NOMO-1 treated with DMSO at 0.1 percent for 48 hours (cell line): ENCODE results near the gene PRSS53.
A peak's percentile ranks its signal among the peaks of the same experiment; 100 is the strongest.

Source experiments
- DNase-seq: peaks from one replicate; lab custom pipeline; 2025; ENCODE audit not compliant: unreplicated experiment; lab: John Stamatoyannopoulos, UW

Gene PRSS53

DNA sequence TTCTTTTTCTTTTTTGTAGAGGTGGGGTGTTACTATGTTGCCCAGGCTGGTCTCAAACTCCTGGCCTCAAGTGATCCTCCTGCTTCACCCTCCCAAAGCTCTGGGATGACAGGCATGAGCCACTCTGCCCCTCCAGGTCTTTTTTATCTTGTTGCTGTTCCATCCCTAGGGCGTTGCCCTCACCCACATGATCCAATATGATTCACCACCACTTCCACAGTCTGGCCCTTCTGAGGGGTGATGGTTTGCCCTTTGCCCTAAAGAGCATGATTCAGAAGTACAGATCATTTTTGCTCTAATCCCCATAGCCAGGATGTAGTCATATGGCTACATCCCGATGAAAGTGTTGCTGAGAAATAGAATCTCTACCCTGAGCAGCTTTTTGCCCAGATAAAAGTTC lies 36.6 kb downstream of the PRSS53 start:
- peak; percentile 37 for DNase-seq

DNA sequence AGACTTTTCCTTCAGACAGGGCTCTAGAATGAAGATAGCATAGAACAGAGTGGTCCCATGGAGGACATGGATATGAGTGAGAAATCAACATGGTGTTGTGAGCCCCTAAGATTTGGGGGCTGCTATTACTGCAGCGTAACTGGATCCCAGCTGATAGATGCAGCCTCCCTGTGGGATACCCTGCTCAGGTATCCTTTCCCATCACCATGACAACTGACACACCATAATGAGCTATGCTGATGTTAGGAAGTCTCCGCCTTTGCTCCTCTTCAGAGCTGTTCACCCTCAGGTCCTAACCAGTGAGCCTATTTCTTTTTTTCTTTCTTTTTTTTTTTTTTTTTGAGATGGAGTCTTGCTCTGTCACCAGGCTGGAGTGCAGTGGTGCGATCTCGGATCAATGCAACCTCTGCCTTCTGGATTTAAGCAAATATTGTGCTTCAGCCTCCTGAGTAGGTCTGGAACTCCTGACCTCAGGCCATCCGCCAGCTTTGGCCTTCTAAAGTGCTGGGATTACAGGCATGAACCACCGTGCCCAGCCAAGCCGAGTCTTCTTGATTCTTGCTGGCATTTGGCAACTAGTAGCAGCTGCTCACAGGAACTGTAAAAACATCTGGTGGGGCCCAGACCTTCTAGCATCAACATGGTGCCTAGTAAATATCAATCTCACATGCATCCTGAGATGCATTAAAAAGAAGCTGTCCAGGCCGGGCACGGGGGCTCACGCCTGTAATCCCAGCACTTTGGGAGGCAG lies 38.3 kb downstream of the PRSS53 start:
- no peak for DNase-seq

DNA sequence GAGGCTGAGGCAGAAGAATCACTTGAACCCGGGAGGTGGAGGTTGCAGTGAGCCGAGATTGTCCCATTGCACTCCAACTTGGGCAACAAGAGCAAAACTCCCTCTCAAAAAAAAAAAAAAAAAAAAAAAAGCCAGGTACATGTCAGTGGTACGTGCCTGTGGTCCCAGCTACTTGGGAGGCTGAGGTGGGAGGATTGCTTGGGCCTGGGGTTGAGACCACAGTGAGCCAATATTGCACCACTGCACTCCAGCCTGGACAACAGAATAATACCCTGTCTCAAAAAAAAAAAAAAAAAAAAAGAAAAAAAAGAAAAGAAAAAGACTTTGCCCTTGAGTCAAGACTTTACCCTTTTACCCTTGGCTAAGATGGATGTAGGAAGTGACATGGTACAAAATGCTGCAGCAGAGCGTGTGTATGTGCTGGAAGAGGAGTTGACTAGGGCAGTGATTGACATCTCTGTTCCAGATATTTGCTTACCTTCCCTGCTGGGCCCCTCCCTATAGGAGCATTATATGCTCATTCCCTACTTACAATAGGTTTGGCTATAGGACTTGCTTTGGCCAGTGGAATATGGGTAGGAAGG lies 44.8 kb downstream of the PRSS53 start:
- DNase-seq = no peak

DNA sequence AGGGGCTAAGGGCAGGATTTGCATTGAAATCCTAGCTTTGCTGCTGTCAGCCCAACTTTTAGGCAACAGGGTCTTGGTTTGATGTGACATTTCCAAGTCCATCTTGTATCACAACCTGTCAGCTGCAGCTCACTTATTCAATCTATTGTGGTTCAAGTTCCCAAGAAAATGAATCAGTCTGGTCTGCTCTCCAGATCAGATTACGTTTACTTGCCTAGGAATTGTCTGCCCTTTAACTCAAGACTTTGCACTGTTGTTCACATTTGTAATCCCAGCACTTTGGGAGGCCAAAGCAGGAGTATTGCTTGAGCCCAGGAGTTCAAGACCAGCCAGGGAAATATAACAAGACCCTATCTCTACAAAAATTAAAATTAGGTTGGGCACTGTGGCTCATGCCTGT lies 45.4 kb downstream of the PRSS53 start:
- DNase-seq = no peak

DNA sequence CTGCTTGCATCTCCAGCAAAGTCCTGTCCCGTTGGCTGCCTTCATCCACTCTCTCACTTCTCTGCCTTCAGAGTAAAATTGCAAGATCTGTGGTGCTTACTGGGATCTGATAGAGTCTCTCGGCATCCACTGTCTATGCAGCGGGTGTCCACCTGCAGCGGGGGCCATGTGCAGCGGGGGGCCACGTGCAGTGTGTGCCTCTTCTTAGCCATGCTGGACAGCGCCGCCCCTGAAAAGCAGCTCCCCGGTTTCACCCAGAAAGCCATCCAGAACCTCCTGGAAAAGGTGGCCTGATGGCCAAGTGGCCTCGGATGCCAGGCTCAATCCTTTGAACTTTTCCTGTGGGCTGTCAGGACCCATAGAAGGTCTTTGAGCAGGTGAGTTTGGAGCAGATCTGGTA lies 45.9 kb downstream of the PRSS53 start:
- no peak for DNase-seq

DNA sequence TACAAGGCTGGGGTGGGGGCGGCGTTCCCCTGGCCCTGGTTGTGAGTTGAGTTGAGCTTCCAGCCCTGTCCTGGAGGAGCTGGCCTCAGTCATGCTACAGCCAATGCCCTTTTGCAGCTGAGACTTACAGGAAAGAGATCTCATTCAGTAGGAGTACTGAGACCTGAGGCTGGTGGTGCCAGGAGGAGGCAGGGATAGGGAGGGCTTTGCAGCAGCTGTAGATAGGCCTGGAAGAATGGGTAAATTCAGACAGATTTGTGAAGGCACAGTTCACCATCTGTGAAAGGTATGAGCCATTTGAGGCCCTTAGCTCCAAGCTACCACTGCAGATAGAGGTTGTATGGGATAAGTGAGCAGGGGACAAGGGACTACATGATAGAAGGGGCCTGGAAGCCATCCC lies 49.8 kb downstream of the PRSS53 start:
- no peak for DNase-seq

DNA sequence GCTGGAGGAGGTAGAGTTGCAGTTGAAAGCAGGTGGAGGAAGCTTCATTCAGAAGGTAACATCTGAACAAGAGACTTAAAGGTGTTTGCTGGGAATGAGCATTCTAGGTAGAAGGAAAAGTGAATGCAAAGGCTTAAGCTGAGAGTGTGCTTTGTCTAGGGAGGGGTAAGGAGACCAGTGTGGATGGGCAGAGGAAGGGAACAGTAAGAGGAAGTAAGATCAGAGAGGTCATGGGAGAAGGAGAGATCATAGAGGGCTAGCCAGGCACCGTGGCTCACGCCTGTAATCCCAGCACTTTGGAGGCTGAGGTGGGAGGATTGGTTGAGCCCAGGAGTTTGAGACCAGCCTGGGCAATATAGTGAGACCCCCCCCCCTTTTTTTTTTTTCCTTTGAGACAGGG lies 52.1 kb downstream of the PRSS53 start:
- DNase-seq = peak; percentile 19

DNA sequence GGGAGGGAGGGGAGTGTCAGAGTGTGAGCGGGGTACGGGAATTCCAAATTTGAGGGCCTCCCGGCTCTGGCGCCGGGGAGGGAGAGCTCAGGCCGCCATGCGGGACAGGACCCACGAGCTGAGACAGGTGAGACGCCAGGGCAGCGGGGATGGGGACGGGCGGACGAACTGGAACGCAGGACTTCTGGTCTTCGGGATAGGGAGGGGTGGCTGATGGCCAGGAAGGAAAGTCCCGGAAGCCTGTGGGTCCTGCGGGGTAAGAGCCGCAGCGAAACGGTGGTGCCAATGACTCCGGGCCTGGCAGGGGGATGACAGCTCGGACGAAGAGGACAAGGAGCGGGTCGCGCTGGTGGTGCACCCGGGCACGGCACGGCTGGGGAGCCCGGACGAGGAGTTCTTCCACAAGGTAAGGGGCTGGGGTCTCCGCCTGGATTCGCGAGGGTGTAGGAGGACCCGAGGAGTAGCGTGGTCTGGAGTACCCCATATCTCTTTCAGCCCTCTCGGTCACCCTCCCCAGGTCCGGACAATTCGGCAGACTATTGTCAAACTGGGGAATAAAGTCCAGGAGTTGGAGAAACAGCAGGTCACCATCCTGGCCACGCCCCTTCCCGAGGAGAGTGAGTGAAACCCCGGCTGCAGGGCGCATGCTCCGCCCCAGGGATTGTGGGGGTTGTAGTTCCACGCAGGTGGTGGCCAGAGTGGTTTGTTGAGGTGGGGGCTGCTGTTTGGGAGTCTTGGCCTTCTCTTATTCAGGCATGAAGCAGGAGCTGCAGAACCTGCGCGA lies 54.8 kb downstream of the PRSS53 start:
- DNase-seq = peak; percentile 69
